H7 (cell line): Measurements from ENCODE around the gene ZMYND8. TPM values are rescaled to one million over a fixed set of nuclear protein-coding genes. Genes with fewer than 3 reads are reported as not detected.
"Not testable (repeated sequence)": the region's sequence is repeated elsewhere in the genome, so short reads cannot be mapped to it uniquely, and the experiment has no call there.

ENCODE experiments used
- DNase-seq: peaks from one replicate; pipeline ENCODE4 v3.0.0; 2012
- H3K27me3 ChIP-seq: 2 replicates; pipeline ENCODE4 v1.6.0; 2011; ENCODE audit warnings: mild to moderate bottlenecking, low read length; ENCODE audit not compliant: control insufficient read depth, insufficient read depth
- H3K36me3 ChIP-seq: replicated peaks from 2 replicates; pipeline ENCODE4 v1.5.1; 2011; ENCODE audit warnings: low read length; ENCODE audit not compliant: control insufficient read depth, insufficient read depth
- H3K4me3 ChIP-seq: 2 replicates; pipeline ENCODE4 v1.5.1; 2011; ENCODE audit warnings: low read depth, mild to moderate bottlenecking, control low read depth, low read length, moderate library complexity; ENCODE audit not compliant: insufficient read depth
- total RNA-seq: library from RNA; depleted of rRNA; stranded (reverse); fragments of >200 nt; shearing (Covaris generic); gene quantifications from 2 replicates; pipeline ENCODE4 v1.2.3, GENCODE V29; 2014

The ZMYND8 gene
- total RNA-seq, 1 experiment from 2014 or later, result 28.1 TPM

- H3K27me3 ChIP-seq, result no peaks in the 10 kb centered on the region
- H3K36me3 ChIP-seq, result peaks cover 57% of the 10 kb centered on the region
- H3K4me3 ChIP-seq, result no peak overlapping the region
- DNase-seq, result no peak
These were observed 110.3 kb downstream of the ZMYND8 start for GRCh38 chr20:47246061-47246777.

GRCh38 chr20:47245166-47245565 is 111.3 kb downstream of the ZMYND8 start:
- not testable (repeated sequence) for DNase-seq, H3K4me3 ChIP-seq, H3K27me3 ChIP-seq
- peaks cover 54% of the 10 kb centered on the region for H3K36me3 ChIP-seq

GRCh38 chr20:47244451-47244850 is 112.0 kb downstream of the ZMYND8 start:
- peaks cover 49% of the 10 kb centered on the region for H3K36me3 ChIP-seq
- no peaks in the 10 kb centered on the region for H3K27me3 ChIP-seq
- no peak for DNase-seq
- no peak overlapping the region for H3K4me3 ChIP-seq

- H3K27me3 ChIP-seq, result no peaks in the 10 kb centered on the region
- H3K4me3 ChIP-seq, result no peak overlapping the region
- peaks cover 42% of the 10 kb centered on the region for H3K36me3 ChIP-seq
- DNase-seq, result no peak
These were observed 112.8 kb downstream of the ZMYND8 start for GRCh38 chr20:47243532-47244305.

- Histone ChIP-seq H3K36me3 (peaks cover 38% of the 10 kb centered on the region), H3K27me3 (no peaks in the 10 kb centered on the region), H3K4me3 (no peak overlapping the region)
- no peak for DNase-seq
These were observed 113.5 kb downstream of the ZMYND8 start for GRCh38 chr20:47243003-47243402.

- no peak overlapping the region for H3K4me3 ChIP-seq
- peaks cover 33% of the 10 kb centered on the region for H3K36me3 ChIP-seq
- no peak for DNase-seq
- H3K27me3 ChIP-seq, result no peaks in the 10 kb centered on the region
These were observed 115.1 kb downstream of the ZMYND8 start for GRCh38 chr20:47241345-47241781.

- H3K27me3 ChIP-seq, DNase-seq, H3K4me3 ChIP-seq: not testable (repeated sequence)
- peaks cover 32% of the 10 kb centered on the region for H3K36me3 ChIP-seq
These were observed 116.4 kb downstream of the ZMYND8 start for GRCh38 chr20:47240096-47240495.

GRCh38 chr20:47239719-47240067 is 116.8 kb downstream of the ZMYND8 start:
- DNase-seq, result no peak
- Histone ChIP-seq H3K4me3 (no peak overlapping the region), H3K36me3 (peaks cover 31% of the 10 kb centered on the region), H3K27me3 (no peaks in the 10 kb centered on the region)

GRCh38 chr20:47238780-47239718 is 117.5 kb downstream of the ZMYND8 start:
- no peak for DNase-seq
- Histone ChIP-seq H3K4me3 (no peak overlapping the region), H3K36me3 (peaks cover 32% of the 10 kb centered on the region), H3K27me3 (no peaks in the 10 kb centered on the region)

- Histone ChIP-seq H3K27me3 (no peaks in the 10 kb centered on the region), H3K36me3 (peaks cover 34% of the 10 kb centered on the region), H3K4me3 (no peak overlapping the region)
- DNase-seq, result no peak
These were observed 118.8 kb downstream of the ZMYND8 start for GRCh38 chr20:47237715-47238114.

GRCh38 chr20:47236639-47236900 is 119.9 kb downstream of the ZMYND8 start:
- no peak for DNase-seq
- Histone ChIP-seq H3K36me3 (peaks cover 28% of the 10 kb centered on the region), H3K27me3 (no peaks in the 10 kb centered on the region), H3K4me3 (no peak overlapping the region)

- no peak overlapping the region for H3K4me3 ChIP-seq
- no peaks in the 10 kb centered on the region for H3K27me3 ChIP-seq
- no peak for DNase-seq
- peaks cover 28% of the 10 kb centered on the region for H3K36me3 ChIP-seq
These were observed 120.5 kb downstream of the ZMYND8 start for GRCh38 chr20:47235853-47236638.

- H3K27me3 ChIP-seq, result no peaks in the 10 kb centered on the region
- DNase-seq, result no peak
- no peak overlapping the region for H3K4me3 ChIP-seq
- H3K36me3 ChIP-seq, result peaks cover 28% of the 10 kb centered on the region
These were observed 121.4 kb downstream of the ZMYND8 start for GRCh38 chr20:47235111-47235510.
